Stimulated activated CD4-positive, alpha-beta T cell treated with anti-CD3 and anti-CD28 coated beads, Interleukin-4, amount 100 ng/mL, for 1 hour (primary cell): ENCODE measurements around the gene CENPW.

Source experiments
- DNase-seq: peaks from one replicate; pipeline ENCODE4 v3.0.0-alpha.2; 2020

CENPW gene

GRCh38 chr6:126374372-126374771 lies 34.5 kb downstream of the CENPW start:
- no peak for DNase-seq

- DNase-seq = no peak
Measured at GRCh38 chr6:126376682-126377081, 36.8 kb downstream of the CENPW start.

DNA sequence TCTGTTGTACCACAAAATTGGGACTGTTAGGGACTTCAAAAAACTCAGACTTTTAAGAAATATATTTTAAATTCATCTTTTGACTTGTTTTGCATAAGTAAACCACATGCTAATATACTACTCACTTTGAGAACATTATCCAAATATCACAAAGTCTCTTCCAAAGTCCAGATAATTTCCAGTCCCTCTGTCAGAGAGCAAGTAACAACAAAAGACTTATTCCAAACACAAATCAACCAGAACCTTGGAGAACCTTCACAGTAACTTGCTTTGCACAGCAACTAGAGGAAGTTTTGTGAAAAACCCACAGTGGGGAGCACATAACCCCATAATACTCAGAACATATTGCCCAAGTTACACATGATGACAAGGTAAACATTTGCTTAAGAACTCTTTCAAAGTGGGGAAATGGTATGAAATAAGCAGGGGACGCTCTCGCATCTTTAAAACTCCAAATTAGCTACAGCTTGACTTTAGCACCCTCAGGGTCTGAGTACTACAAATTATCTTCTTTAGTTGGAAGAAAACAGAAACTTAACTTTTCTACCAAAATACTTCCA lies 37.8 kb downstream of the CENPW start:
- DNase-seq = no peak

- DNase-seq = no peak
Measured at GRCh38 chr6:126380072-126380583, 40.2 kb downstream of the CENPW start.

- no peak for DNase-seq
Measured at GRCh38 chr6:126381498-126381897, 41.6 kb downstream of the CENPW start.

DNA sequence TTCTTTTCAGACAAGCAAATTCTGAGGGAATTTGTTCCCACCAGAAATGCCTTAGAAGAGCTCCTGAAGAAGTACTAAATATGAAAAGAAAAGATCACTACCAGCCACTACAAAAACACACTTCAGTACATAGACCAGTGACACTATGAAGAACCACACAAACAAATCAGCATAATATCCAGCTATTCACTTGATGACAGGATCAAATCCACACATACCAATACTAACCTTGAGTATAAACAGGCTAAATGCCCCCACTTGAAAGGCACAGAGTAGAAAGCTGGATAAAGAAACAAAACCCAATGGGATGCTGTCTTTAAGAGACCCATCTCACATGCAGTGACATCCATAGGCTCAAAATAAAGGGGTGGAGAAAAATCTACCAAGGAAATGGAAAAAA lies 43.3 kb downstream of the CENPW start:
- no peak for DNase-seq

DNA sequence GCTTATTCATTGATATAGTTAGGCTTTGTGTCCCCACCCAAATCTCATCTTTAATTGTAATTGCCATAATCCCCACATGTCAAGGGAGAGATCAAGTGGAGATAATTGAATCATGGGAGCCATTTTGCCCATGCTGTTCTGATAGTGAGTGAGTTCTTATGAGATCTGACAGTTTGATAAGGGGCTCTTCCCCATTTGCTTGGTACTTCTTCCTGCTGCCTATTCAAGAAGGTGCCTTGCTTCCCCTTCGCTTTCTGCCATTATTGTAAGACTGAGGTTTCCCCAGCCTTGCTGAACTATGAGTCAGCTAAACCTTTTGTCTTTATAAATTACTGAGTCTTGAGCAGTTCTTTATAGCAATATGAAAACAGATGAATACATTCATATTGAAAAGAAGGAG lies 45.6 kb downstream of the CENPW start:
- DNase-seq = no peak

DNA sequence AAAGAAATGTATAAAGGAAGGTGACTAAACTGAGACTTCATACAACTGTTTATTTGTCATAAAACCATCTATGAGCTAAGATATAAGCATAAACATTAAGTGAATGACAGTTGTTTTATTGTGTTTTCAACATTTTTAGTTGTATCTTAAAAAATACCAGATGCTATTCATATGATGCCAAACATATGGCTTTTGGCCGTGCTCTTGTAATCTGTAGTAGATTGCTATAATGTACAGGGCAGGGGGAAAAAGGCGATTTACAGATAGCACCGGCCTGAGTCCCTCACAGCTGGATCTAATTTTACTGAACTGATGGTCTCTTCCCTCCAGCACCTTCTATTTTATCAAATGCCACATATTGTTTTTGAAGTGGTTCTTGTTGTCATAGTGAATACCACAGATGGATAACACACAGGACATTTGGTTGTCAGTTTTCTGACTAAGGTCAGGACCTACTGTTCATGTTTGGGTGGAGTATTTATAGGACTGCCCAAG lies 48.2 kb downstream of the CENPW start:
- no peak for DNase-seq

DNA sequence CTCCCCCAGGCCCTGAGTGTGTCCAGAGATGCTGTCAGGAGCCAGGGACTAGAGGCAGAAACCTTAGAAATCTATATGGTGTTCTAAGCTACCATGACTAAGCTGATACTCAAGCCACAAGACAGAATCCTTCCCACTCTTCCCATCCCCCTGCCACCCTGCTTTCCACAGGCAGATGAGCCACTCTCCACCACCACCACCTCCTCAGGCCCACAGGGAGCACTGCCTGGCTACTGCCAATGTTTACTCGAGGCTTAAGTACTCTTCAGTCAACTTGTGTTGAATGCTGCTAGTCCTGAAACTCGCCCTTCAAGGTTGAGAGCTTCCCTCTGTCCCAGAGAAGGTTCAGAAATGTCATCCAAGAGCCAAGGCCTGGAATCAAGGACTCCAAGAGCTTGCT lies 56.2 kb downstream of the CENPW start:
- DNase-seq = no peak
